Activated T-helper 1 cell treated with anti-CD3 and anti-CD28 coated beads, Interleukin-12 subunit alpha, Interleukin-12 subunit beta, Interleukin-2, Interleukin-4 antibody, amounts not matched to agents 30 ng/mL and 10 ng/mL and 1 ng/mL, durations not matched to agents 14 hours and 24 hours and 36 hours (primary cell): ENCODE results near the gene PRAMEF17. TPM values are rescaled to one million over a fixed set of nuclear protein-coding genes. Genes with fewer than 3 reads are reported as not detected.
"Not testable (repeated sequence)": the region's sequence is repeated elsewhere in the genome, so short reads cannot be mapped to it uniquely, and the experiment has no call there.

Experiments used
- DNase-seq: peaks from one replicate; pipeline ENCODE4 v3.0.0; 2021; ENCODE audit warnings: low spot score
- H3K27ac Mint-ChIP-seq: one replicate; pipeline ENCODE4 v1.8.0; 2021; ENCODE audit warnings: mild to moderate bottlenecking, mixed read lengths
- H3K27me3 Mint-ChIP-seq: one replicate; pipeline ENCODE4 v1.8.0; 2022; ENCODE audit warnings: mild to moderate bottlenecking, moderate library complexity, mixed read lengths; ENCODE audit not compliant: insufficient read depth
- H3K36me3 Mint-ChIP-seq: one replicate; pipeline ENCODE4 v1.8.0; 2021; ENCODE audit warnings: low read depth, mixed read lengths
- H3K4me1 Mint-ChIP-seq: one replicate; pipeline ENCODE4 v1.8.0; 2021; ENCODE audit warnings: low read depth, mixed read lengths
- H3K4me3 Mint-ChIP-seq: one replicate; pipeline ENCODE4 v1.8.0; 2021; ENCODE audit warnings: mild to moderate bottlenecking, moderate library complexity, mixed read lengths
- H3K9me3 Mint-ChIP-seq: one replicate; pipeline ENCODE4 v1.8.0; 2021; ENCODE audit warnings: mixed read lengths
- intact Hi-C: fragments of 100-400 bp; cut with micrococcal nuclease; formaldehyde crosslinking; loops from one replicate; pipeline ENCODE4 v1.15.1; 2024
- total RNA-seq: library from RNA; stranded (reverse); gene quantifications from 2 replicates; pipeline ENCODE4 v1.2.3, GENCODE V29; 2022

Gene PRAMEF17
- total RNA-seq, 1 donor from 2014 or later = not detected

DNA sequence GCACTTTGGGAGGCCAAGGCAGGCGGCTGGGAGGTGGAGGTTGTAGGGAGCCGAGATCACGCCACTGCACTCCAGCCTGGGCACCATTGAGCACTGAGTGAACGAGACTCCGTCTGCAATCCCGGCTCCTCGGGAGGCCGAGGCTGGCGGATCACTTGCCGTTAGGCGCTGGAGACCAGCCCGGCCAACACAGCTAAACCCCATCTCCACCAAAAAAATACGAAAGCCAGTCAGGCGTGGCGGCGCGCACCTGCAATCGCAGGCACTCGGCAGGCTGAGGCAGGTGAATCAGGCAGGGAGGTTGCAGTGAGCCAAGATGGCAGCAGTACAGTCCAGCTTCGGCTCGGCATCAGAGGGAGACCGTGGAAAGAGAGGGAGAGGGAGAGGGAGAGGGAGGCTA lies 5.9 kb downstream of the PRAMEF17 start:
- H3K27ac Mint-ChIP-seq, H3K36me3 Mint-ChIP-seq, H3K4me1 Mint-ChIP-seq, H3K27me3 Mint-ChIP-seq, H3K4me3 Mint-ChIP-seq, H3K9me3 Mint-ChIP-seq, DNase-seq, intact Hi-C loops: not testable (repeated sequence)

DNA sequence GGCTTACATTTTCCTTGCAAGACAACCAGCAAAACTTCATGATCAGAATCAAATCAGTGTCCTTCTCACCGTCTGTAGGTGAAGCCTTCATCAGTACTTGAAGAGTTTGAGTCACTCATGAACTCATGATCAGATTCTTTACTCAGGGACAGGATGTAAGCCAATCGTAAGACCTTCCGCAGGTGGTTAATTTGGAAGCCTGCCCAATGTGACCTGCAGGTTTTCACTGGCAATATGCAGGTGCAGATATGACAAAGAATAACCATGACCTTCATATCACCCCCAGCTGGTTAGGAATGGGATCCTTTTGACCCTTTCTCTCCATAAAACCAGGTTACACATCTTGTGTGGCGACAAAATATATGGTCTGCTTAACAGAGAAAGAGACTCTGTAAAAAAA lies 18.4 kb downstream of the PRAMEF17 start:
- no peak overlapping the region for H3K4me3 Mint-ChIP-seq

DNA sequence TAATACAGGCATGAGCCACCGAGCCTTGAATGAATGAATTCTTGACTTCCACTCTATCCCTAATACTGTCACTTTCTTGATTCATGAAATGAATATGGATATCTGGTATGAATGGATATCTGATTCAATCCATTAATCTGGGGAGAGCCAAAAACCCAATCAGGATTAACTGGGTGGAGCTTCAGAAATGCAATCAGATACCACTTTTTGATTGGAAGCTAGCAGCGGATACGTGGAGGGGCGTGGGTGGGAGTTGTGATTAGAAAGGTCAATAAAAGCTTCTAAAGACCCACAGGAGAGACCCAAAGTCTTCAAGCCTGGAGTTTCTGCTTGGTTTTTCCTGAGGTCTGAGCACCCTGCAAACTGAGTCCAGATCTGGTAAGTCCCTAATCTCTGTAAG lies 20.7 kb downstream of the PRAMEF17 start, which contains the start of gene PRAMEF20:
Gene PRAMEF20, plus strand, starts transcription at position 301 of the 400 bp plus-strand sequence. CDS start 5,905 bp downstream, outside the sequence.
- intact Hi-C loops, H3K27ac Mint-ChIP-seq, H3K4me1 Mint-ChIP-seq, H3K9me3 Mint-ChIP-seq, DNase-seq, H3K36me3 Mint-ChIP-seq, H3K4me3 Mint-ChIP-seq, H3K27me3 Mint-ChIP-seq: not testable (repeated sequence)

More for the DNA sequence above, 18.4 kb downstream of the PRAMEF17 start:
- no peak for DNase-seq
- H3K36me3 Mint-ChIP-seq = no peaks in the 10 kb centered on the region
- no peak overlapping the region for H3K27ac Mint-ChIP-seq
- H3K9me3 Mint-ChIP-seq = no peaks in the 10 kb centered on the region
- intact Hi-C loops = no loop called here
- peaks cover 2% of the 10 kb centered on the region for H3K27me3 Mint-ChIP-seq
- H3K4me1 Mint-ChIP-seq = no peaks in the 10 kb centered on the region

DNA sequence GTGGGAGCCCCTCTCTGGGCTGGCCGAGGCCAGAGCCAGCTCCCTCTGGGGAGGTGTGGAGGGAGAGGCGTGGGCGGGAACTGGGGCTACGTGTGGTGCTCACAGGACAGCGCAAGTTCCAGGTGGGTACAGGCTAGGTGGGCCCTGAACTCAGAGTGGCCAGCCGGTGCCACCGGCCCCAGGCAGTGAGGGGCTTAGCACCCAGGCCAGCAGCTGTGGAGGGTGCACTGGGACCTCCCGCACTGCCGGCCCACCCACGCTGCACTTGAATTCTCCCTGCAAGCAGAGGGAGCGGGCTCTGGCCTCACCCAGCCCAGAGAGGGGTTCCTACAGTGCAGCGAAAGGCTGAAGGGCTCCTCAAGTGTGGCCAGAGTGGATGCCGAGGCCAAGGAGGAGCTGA lies 41.1 kb downstream of the PRAMEF17 start:
- no peak overlapping the region for H3K4me3 Mint-ChIP-seq
- H3K36me3 Mint-ChIP-seq = no peaks in the 10 kb centered on the region
- intact Hi-C loops = no loop called here
- no peaks in the 10 kb centered on the region for H3K27me3 Mint-ChIP-seq
- H3K4me1 Mint-ChIP-seq = no peaks in the 10 kb centered on the region
- H3K9me3 Mint-ChIP-seq = no peaks in the 10 kb centered on the region
- no peak for DNase-seq
- H3K27ac Mint-ChIP-seq = no peak overlapping the region

DNA sequence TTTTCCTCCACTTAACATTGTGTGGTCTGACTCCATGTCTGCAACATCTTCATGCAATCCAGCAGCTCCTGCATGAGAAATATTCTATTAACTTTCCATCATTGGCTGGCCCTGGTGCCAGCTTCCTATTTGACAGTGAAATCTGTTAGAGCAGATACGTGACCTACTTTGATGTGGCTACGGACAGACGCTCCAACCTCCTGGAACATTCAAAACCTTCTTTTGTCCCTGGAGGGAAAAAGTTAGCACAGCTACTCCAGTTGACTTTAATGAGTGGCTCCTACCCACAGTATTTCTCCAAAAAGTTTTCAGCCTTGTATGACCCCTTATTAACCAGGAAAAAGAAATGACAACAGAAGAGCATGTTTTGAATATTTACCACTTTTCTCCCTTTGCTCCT lies 42.8 kb downstream of the PRAMEF17 start:
- no peak for DNase-seq
- H3K9me3 Mint-ChIP-seq = no peaks in the 10 kb centered on the region
- H3K27ac Mint-ChIP-seq = no peak overlapping the region
- no peaks in the 10 kb centered on the region for H3K36me3 Mint-ChIP-seq
- no peaks in the 10 kb centered on the region for H3K4me1 Mint-ChIP-seq
- no peaks in the 10 kb centered on the region for H3K27me3 Mint-ChIP-seq
- H3K4me3 Mint-ChIP-seq = no peak overlapping the region
- intact Hi-C loops = no loop called here

DNA sequence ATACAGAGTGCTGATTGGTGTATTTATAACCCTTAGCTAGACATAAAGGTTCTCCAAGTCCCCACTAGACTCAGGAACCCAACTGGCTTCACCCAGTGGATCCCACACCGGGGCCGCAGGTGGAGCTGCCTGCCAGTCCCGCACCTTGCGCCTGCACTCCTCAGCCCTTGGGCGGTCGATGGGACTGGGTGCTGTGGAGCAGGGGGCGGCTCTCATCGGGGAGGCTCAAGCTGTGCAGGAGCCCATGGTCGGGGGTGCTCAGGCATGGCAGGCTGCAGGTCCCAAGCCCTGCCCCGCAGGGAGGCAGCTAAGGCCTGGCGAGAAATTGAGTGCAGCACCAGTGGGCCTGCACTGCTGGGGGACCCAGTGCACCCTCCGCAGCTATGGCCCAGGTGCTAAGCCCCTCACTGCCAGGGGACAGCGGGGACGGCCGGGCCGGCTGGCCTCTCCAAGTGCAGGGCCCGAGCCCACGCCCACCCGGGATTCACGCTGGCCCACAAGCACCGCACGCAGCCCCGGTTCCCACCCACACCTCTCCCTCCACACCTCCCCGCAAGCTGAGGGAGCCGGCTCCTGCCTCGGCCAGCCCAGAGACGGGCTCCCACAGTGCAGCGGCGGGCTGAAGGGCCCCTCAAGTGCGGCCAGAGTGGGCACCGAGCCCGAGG lies 44.4 kb downstream of the PRAMEF17 start:
- intact Hi-C loops, H3K27me3 Mint-ChIP-seq, H3K4me3 Mint-ChIP-seq, H3K9me3 Mint-ChIP-seq, H3K27ac Mint-ChIP-seq, H3K4me1 Mint-ChIP-seq, DNase-seq, H3K36me3 Mint-ChIP-seq: not testable (repeated sequence)

DNA sequence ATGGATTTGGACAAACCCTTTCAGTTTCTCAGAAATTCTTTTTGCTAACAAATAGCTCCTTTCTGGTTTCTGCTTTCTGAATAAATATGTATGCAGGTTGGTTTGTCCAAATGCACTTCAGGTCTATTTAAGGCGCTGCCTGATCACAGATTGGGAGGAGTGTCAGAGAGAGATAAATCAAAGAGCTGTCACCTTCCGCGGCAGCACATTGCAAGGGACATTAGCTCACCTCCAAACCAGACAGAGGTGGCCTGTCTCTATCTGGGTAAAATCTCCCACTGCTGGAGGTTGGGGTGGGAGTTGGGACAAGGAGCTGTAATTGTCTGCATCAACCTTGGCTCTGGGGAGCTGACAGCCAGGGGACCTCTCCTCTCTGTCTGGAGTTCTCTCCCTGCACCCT lies 46.0 kb downstream of the PRAMEF17 start:
- intact Hi-C loops = no loop called here
- no peaks in the 10 kb centered on the region for H3K27me3 Mint-ChIP-seq
- H3K27ac Mint-ChIP-seq = no peak overlapping the region
- H3K4me3 Mint-ChIP-seq = no peak overlapping the region
- DNase-seq = no peak
- H3K4me1 Mint-ChIP-seq = no peaks in the 10 kb centered on the region
- H3K36me3 Mint-ChIP-seq = no peaks in the 10 kb centered on the region
- no peaks in the 10 kb centered on the region for H3K9me3 Mint-ChIP-seq

DNA sequence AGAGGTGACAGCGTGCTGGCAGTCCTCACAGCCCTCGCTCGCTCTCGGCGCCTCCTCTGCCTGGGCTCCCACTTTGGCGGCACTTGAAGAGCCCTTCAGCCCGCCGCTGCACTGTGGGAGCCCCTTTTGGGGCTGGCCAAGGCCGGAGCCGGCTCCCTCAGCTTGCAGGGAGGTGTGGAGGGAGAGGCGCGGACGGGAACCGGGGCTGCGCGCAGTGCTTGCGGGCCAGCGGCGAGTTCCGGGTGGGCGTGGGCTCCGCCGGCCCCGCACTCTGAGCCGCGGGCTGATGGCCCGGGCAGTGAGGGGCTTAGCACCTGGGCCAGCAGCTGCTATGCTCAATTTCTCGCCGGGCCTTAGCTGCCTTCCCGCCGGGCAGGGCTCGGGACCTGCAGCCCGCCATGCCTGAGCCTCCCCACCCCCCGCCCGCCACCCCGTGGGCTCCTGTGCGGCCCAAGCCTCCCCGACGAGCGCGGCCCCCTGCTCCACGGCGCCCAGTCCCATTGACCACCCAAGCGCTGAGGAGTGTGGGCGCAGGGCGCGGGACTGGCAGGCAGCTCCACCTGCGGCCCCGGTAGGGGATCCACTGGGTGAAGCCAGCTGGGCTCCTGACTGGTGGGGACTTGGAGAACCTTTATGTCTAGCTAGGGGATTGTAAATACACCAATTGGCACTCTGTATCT lies 49.8 kb downstream of the PRAMEF17 start:
- H3K27me3 Mint-ChIP-seq, intact Hi-C loops: not testable (repeated sequence)

More for the DNA sequence above, 49.8 kb downstream of the PRAMEF17 start:
- DNase-seq, H3K27ac Mint-ChIP-seq, H3K9me3 Mint-ChIP-seq, H3K36me3 Mint-ChIP-seq, H3K4me3 Mint-ChIP-seq, H3K4me1 Mint-ChIP-seq: not testable (repeated sequence)

Other genes with a start within 250 kb of the PRAMEF17 start
- gene PRAMEF26, start 233.6 kb upstream of the PRAMEF17 start, total RNA-seq = not detected in 2 replicates
- not detected in 2 replicates for gene HNRNPCL4, start 224.0 kb upstream of the PRAMEF17 start, total RNA-seq
- gene PRAMEF9, start 217.8 kb upstream of the PRAMEF17 start, total RNA-seq = not detected in 2 replicates
- gene PRAMEF13, start 188.2 kb upstream of the PRAMEF17 start, total RNA-seq = not detected in 2 replicates
- gene PRAMEF18, start 163.5 kb upstream of the PRAMEF17 start, total RNA-seq = not detected in 2 replicates
- not detected in 2 replicates for gene PRAMEF5, start 135.4 kb upstream of the PRAMEF17 start, total RNA-seq
- gene PRAMEF8, start 104.5 kb upstream of the PRAMEF17 start, total RNA-seq = not detected in 2 replicates
- not detected in 2 replicates for gene PRAMEF33, start 86.1 kb upstream of the PRAMEF17 start, total RNA-seq
- not detected in 2 replicates for gene PRAMEF15, start 74.1 kb upstream of the PRAMEF17 start, total RNA-seq
- gene PRAMEF14, start 42.5 kb upstream of the PRAMEF17 start, total RNA-seq = not detected in 2 replicates
- gene PRAMEF19, start 17.7 kb upstream of the PRAMEF17 start, total RNA-seq = not detected in 2 replicates
- not detected in 2 replicates for gene PRAMEF20, start 20.8 kb downstream of the PRAMEF17 start, total RNA-seq
- gene LRRC38, start 124.4 kb downstream of the PRAMEF17 start, total RNA-seq = not detected in 2 replicates
- not detected in 2 replicates for gene PDPN, start 194.2 kb downstream of the PRAMEF17 start, total RNA-seq